ENCODE results near the gene PSENEN.

PSENEN gene

DNA sequence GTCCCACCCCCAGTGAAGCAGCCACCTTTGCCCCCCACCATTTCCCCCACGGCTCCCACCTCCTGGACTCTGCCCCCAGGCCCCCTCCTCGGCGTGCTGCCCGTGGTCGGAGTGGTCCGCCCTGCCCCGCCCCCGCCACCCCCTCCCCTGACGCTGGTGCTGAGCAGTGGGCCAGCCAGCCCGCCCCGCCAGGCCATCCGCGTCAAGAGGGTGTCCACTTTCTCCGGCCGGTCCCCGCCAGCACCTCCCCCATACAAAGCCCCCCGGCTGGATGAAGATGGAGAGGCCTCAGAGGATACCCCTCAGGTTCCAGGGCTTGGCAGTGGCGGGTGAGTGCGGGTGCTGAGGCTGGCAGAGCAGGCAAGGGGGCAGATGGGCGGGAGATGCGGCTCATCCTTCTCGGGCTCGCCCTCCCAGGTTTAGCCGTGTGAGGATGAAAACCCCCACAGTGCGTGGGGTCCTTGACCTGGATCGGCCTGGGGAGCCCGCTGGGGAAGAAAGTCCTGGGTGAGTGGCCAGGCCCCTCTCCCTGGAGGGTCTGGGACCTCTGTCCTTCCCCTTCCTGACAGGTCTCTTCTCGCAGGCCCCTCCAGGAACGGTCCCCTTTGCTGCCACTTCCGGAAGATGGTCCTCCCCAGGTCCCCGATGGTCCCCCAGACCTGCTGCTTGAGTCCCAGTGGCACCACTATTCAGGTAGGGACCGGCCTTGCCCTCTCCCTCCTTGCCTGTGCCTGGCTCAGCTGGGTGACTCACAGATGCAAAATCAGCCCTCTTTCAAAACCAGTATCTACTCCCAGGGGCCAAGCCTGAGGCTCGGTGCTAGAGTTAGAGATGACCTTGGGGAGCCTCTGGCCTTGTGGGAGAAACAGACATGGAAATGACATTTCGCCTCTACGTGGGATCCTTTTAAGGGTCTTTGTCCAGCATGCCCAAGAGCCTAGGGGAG, 12.0 kb upstream of the PSENEN start:
- DNase-seq (ENCODE audit: low spot score), result no peak

DNA sequence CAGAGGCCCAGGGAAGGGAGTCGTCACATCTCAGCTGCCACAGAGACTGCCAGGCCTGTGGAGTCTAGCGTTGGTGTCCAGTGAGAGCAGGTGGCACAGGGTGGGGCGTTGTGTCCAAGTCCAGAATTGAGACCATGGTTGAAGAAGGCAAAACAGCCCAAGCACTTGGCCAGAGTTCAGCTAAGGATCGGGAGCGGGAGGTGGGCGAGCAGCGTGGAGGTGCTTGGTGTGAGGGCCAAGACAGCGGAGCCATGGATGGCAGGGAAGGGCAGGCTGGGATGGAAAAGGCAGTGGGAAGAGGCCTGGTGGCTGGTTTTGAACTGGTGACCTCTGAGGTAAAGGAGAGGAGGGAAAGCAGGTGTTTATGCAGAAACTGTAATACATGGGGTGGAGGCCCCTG, 11.2 kb upstream of the PSENEN start:
- DNase-seq (ENCODE audit: low spot score), result no peak

DNA sequence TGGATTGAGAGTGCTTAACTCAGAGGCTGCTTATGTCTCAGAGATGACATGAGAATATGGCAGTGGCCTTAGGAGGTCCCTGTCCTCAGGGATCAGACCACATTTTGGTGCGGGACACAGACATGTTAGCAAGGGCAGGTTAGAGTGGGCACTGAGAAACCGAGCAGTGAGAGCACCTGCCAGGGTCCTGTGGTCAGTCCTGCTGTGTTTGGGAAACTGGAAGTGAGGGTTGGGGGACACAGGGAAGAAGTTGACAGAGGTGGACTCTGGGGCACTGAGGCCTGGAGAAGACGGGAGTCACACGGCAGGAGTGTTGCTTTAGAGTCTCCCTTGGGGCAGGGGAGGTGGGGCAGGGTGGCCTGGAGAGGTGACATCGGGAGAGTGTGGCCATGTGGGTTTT, 10.6 kb upstream of the PSENEN start:
- DNase-seq (ENCODE audit: low spot score), result no peak

DNA sequence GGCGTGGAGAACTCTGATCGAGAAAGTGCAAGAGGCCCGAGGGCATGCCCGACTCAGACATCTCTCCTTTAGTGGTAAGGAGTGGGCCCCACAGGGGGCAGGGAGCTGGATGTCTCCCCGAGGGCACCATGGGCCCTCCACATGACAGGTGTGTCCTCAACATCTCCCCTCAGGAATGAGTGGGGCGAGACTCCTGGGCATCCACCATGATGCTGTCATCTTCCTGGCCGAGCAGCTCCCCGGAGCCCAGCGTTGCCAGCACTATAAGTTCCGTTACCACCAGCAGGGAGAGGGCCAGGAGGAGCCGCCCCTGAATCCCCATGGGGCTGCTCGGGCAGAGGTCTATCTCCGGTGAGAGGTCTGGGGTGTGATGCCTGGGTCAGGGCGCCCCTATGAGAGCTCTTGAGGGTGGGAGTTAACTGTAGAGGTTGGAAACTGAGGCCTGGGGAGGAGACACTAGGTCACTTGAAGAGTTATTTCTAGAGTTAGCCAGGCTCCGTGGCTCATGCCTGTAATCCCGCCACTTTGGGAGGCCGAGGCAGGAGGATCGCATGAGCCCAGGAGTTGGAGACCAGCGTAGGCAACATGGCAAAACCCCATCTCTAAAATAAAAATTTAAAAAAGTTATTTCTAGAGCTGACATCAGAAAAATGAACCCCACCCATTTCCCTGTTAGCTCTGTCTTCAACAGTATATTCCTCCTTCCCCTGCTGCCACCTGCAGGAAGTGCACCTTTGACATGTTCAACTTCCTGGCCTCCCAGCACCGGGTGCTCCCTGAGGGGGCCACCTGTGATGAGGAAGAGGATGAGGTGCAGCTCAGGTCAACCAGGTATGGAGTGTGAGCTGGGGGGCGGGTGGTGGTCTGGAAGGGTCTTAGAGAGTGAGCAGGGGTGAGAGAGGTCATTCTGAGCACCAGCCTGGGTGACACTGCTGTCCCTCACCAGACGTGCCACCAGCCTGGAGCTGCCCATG, 8.3 kb upstream of the PSENEN start:
- no peak for DNase-seq (ENCODE audit: low spot score)

DNA sequence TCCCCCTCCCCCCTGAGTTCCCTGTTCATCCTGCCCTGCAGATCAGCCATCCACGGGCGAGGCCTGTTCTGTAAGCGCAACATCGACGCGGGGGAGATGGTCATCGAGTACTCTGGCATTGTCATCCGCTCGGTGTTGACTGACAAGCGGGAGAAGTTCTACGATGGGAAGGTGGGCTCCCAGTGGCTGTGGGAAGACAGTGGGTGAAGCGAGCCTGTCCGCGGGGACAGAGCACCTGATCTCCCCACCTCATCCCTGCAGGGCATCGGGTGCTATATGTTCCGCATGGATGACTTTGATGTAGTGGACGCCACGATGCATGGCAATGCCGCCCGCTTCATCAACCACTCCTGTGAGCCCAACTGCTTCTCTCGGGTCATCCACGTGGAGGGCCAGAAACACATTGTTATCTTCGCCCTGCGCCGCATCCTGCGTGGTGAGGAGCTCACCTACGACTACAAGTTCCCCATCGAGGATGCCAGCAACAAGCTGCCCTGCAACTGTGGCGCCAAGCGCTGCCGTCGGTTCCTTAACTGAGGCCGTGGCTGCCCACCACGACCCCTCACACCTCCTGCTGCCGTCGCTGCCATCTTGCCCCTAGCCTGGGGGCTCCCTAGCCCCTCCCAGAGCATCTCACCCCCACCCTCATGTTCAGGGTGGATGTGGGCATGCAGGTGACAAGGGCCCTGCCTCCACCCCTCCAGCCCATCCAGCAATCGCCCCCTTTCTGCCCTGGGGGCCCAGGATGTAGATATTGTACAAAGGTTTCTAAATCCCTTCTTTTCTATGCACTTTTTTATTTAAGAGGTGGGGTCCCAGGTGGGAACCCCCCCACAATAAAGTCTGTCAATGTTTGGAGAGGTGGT, 7.2 kb upstream of the PSENEN start:
- DNase-seq (ENCODE audit: low spot score), result no peak

- no peak for DNase-seq (ENCODE audit: low spot score)
Measured at GRCh38 chr19:35738887-35739229, 6.6 kb upstream of the PSENEN start.

- no peak for DNase-seq (ENCODE audit: low spot score)
Measured at GRCh38 chr19:35739275-35740107, 6.0 kb upstream of the PSENEN start.

GRCh38 chr19:35740108-35740422, 5.4 kb upstream of the PSENEN start:
- no peak for DNase-seq (ENCODE audit: low spot score)

DNA sequence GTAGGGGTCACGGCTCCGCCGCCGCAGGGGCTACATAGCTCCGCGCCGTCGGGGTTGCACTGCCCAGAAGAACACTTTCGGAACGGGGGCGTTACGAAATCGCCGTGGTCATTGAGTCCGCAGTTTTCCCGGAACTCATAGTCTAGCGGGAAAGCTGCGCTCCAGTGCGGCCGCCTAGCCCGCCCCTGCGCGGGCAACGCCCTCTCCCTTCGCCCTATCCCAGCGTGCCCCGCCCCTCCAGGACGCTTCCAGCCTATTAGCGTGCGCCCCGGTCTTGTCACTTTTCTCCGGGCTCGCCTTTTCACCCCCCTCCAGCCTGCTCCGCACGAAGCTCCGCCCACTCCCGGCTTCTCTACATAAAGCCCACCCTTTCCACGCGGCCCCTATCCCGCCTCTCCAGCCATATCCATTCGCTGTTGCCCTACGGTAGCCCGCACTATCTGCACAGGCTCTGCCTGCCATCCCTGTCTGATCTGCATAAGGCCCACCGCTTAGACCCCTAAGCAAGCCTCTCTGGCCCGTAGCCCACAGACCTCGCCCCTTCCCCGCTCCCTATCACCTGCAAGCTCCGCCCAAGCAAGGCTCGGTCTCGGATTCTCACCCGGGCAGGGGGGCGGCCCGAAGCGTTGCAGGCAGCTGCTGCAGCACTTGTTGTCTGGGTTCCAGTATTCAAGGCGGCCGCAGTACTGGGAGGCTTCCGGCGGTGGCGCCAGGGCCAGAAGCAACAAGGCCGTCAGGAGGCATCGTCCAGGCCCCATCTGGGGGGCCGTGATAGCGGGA, 4.8 kb upstream of the PSENEN start:
- peak; percentile 99 for DNase-seq (ENCODE audit: low spot score)

GRCh38 chr19:35741203-35741515, 4.3 kb upstream of the PSENEN start:
- no peak for DNase-seq (ENCODE audit: low spot score)

DNA sequence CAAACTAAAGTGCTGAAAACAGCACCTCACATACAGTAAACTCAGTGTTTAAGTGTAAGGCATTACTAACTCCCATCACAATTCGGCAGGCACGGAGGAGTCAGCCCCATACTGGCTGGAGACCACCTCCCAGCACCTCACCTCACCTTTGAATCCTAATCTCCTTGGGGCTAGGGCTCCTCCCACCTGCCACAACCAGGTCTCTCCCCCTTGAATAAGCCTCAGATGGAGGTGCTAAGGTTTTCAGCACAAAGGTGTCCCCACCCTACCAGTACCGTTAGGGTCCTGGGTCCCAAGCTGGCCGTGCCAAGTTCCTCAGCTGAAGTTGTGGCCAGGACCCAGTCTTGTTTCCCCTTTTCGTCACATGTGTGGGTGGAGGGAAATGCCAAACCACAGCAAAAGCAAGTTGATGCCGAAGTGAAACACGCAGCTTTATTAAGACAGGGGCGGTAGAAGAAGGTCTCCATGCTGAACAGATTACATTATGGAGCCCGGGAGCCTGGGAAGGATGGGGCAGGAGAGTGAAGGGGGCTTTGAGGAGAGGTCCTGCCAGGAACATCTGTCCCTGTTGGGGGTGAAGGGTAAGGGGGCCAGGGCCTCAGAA, 3.2 kb upstream of the PSENEN start, which contains the start of gene IGFLR1:
TSS of gene IGFLR1 (minus strand) at position 332 of the 604 bp plus-strand sequence. CDS start 1,272 bp downstream, outside the sequence.
- DNase-seq (ENCODE audit: low spot score), result no peak

- no peak for DNase-seq (ENCODE audit: low spot score)
Measured at GRCh38 chr19:35743640-35744429, 1.6 kb upstream of the PSENEN start.

DNA sequence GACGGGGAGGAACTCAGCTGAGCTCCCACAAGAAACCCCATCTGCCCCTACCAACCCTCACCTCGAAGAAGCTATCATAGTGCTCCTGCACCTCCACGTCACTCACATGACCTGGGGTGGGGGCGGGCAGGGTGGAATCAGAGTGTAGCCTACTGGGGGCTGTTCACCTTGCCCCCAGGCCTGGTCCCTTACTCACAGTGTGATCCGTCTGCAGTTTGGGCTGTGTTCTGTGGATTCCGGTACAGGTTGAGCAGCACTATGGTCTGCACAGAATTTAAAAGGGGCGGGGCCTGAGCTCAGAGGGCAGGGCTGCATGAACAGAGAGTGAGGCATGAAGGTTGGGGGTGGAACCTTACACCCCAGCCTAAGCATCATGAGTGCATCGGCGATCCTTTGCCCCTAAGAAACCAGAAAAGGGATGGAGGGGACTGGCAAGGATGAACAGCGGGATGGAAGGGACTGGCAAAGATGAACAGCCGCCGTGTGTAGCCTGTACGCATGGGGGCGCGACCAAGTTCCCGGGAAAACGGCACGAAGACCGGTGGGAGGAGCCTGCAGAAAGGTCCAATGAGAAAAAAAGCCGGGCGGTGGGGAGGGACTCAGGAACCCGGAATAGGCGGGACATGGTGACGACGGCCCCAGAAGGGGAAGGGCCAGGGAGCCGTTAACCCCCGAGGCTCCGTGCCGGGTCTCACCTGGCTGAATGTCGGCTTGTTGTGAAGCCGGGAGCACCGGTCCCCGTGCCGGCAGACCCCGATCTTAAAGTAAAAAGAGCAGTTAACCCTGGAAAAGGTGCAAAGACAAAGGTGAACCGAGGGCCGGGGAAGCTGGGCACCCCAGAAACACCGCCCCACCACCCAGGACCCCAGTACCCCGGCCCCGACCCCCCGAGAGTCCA, 772 bp upstream of the PSENEN start:
- peak; percentile 93 for DNase-seq (ENCODE audit: low spot score)

DNA sequence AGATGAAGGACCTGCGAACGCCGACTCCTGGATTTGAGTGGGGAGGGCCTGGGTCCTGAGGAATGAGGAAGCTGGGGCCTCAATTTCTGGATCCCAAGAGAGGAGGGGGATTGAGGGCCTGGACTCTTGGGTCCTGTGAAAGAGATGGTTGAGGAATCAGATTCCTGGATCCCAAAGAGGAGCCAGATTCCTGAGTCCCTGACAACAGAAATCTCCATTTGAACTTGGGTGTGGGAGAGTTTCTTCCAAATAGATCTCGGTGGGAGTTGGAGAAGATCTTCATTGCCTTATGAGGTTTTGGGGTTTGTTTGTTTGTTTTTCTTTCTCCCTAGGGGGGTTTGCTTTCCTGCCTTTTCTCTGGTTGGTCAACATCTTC, 624 bp downstream of the PSENEN start:
- no peak for DNase-seq (ENCODE audit: low spot score)

DNA sequence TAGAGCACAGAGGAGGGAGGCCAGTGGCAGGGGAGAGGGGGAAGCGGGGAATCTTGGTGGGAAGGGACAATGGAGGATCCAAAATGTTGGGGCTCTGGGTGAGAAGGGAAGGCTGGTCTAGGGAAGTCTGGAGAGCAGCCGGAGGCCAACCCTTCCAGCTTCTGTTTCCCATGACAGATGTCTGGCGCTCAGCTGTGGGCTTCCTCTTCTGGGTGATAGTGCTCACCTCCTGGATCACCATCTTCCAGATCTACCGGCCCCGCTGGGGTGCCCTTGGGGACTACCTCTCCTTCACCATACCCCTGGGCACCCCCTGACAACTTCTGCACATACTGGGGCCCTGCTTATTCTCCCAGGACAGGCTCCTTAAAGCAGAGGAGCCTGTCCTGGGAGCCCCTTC, 1.1 kb downstream of the PSENEN start:
- no peak for DNase-seq (ENCODE audit: low spot score)

DNA sequence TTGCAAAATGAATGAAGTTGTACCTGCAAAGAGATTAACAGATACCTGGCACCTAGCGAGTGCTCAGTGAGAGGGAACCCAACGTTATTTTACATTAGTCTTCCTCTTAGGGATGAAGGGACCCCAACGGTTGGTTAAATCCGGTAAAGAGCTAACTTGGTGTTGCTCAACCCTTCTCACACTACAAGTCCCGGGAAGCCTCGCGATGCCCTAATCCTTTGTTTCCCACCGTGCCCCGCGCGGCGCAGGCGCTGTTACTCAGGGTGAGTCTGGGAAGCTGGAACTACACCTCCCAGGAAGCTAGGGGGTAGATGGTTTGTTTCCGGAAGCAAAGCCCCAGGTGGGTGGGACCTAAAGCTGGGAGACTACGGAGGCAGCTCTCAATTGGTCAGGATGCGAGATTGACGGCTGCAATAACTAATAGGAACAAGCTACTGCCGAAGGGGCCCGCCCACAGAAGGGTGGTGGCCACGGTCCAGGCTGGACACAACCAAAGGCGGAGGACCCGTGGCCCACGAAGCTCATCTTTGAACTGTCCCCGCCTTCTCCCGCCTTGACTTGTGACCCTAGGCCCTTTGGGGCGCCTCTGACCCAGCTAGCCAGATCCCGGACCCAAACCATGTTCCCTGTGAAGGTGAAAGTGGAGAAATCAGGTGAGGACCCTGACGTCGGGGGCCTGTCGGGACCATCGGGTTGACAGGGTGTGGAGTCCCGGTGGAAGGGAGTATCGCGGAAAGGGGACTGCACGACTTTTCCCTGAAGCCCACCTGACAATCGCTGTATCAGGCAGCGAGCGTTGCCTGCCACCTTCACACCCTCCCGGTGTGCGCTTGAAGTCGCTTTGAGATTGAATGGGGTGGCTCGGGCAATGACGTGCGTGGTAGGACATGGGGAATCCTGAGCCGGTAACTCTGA, 2.9 kb downstream of the PSENEN start, which contains the start of gene LIN37:
TSS of gene LIN37 (plus strand) at position 471 of the 915 bp plus-strand sequence. CDS start at position 620, 149 bp downstream.
- peak; percentile 96 for DNase-seq (ENCODE audit: low spot score)

GRCh38 chr19:35750167-35750566, 4.7 kb downstream of the PSENEN start:
- DNase-seq (ENCODE audit: low spot score), result no peak
